ENCODE measurements around the gene SOX6.

GRCh38 chr11:15988693-15989231 lies 367.6 kb downstream of the SOX6 start:
- no peak for TF ChIP-seq POLR2AphosphoS5 (IDR thresholded peaks at IDR 0.05; ENCODE audit: low read depth, low read length)
- no peak for TF ChIP-seq TAF1 (IDR thresholded peaks at IDR 0.05; ENCODE audit: borderline replicate concordance, insufficient read depth, low read length)
- TF ChIP-seq REST (IDR thresholded peaks at IDR 0.05; ENCODE audit: insufficient read depth in 1 of 2, low read depth in 2 of 2, low read length in 2 of 2) = no peak
- TF ChIP-seq SIN3A (IDR thresholded peaks at IDR 0.05; ENCODE audit: borderline replicate concordance, insufficient read depth, low read length) = no peak
- TF ChIP-seq FOXP2 (optimal IDR thresholded peaks at IDR 0.05; ENCODE audit: borderline replicate concordance, extremely low read depth, extremely low read length, insufficient read depth) = no peak
